Measurements from ENCODE around the gene EPYC. TPM values are rescaled to one million over a fixed set of nuclear protein-coding genes. Genes with fewer than 3 reads are reported as not detected.

The EPYC gene
- total RNA-seq, 2 experiments from 2014 or later = not detected

GRCh38 chr12:91021076-91021475 lies 16.3 kb upstream of the EPYC start:
- intact Hi-C loops (cut with micrococcal nuclease; ENCODE audit: unreplicated experiment) = no loop called here
- Histone ChIP-seq H2AFZ (ENCODE audit: low read length) (no peak overlapping the region), H4K20me1 (ENCODE audit: insufficient read depth, low read length) (no peaks in the 10 kb centered on the region), H3K4me3 (ENCODE audit: low read depth, low read length, poor library complexity, severe bottlenecking) (no peak overlapping the region), H3K27ac (ENCODE audit: low read depth, low read length, poor library complexity, severe bottlenecking) (no peak overlapping the region), H3K4me1 (ENCODE audit: insufficient read depth, low read length, poor library complexity, severe bottlenecking) (no peaks in the 10 kb centered on the region), H3K36me3 (ENCODE audit: insufficient read depth, low read length) (no peaks in the 10 kb centered on the region), H3K4me2 (ENCODE audit: low read length) (no peak overlapping the region), H3K79me2 (ENCODE audit: insufficient read depth, low read depth, low read length) (no peaks in the 10 kb centered on the region), H3K9me3 (ENCODE audit: low read length) (no peaks in the 10 kb centered on the region), H3K9me2 (ENCODE audit: insufficient read depth, low read length) (no peaks in the 10 kb centered on the region)
- DNase-seq (ENCODE audit: low spot score) = no peak
- no TSS peak for BruUV-seq (replicated peaks)
- no peak for TF ChIP-seq CTCF (conservative IDR thresholded peaks at IDR 0.05; ENCODE audit: low read length)
- no peak for TF ChIP-seq EZH2phosphoT487 (IDR thresholded peaks at IDR 0.05; ENCODE audit: borderline replicate concordance, low read depth, low read length)
- CTCF ChIA-PET (ENCODE audit: unreplicated experiment) = no interaction called here
- POLR2A ChIA-PET = no interaction called here

DNA sequence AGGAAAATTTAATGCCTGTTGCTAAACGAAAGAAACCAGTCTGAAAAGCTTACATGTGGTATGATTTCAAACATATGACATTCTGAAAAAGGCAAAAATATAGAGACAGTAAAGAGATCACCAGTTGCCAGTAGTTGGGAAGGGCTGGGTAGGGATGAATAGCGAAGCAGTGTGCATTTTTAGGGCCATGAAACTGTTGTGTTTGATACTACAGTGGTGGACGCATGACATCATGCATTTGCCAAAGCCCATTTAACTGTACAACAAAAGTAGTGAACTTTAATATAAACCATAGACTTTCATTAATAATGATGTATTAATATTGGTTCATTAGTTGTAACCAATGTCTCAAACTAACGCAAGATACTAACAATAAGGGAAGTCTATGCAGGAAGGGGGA lies 14.7 kb upstream of the EPYC start:
- H3K36me3 ChIP-seq (ENCODE audit: insufficient read depth, low read length) = no peaks in the 10 kb centered on the region
- TF ChIP-seq EZH2phosphoT487 (IDR thresholded peaks at IDR 0.05; ENCODE audit: borderline replicate concordance, low read depth, low read length) = no peak
- no peak for TF ChIP-seq CTCF (conservative IDR thresholded peaks at IDR 0.05; ENCODE audit: low read length)
- intact Hi-C loops (cut with micrococcal nuclease; ENCODE audit: unreplicated experiment) = no loop called here
- ChIA-PET CTCF (ENCODE audit: unreplicated experiment) (no interaction called here), POLR2A (interaction anchor here (1.1 kb wide), 1 partner anchor 10 kb away, joined by 3 read pairs; no protein-coding TSS in a partner anchor)
- H2AFZ ChIP-seq (ENCODE audit: low read length) = no peak overlapping the region
- DNase-seq (ENCODE audit: low spot score) = no peak
- no peaks in the 10 kb centered on the region for H3K9me2 ChIP-seq (ENCODE audit: insufficient read depth, low read length)
- no peak overlapping the region for H3K27ac ChIP-seq (ENCODE audit: low read depth, low read length, poor library complexity, severe bottlenecking)
- no peaks in the 10 kb centered on the region for H3K4me1 ChIP-seq (ENCODE audit: insufficient read depth, low read length, poor library complexity, severe bottlenecking)
- H3K4me2 ChIP-seq (ENCODE audit: low read length) = no peak overlapping the region
- H3K4me3 ChIP-seq (ENCODE audit: low read depth, low read length, poor library complexity, severe bottlenecking) = no peak overlapping the region
- H3K9me3 ChIP-seq (ENCODE audit: low read length) = no peaks in the 10 kb centered on the region
- H4K20me1 ChIP-seq (ENCODE audit: insufficient read depth, low read length) = no peaks in the 10 kb centered on the region
- no TSS peak for BruUV-seq (replicated peaks)
- H3K79me2 ChIP-seq (ENCODE audit: insufficient read depth, low read depth, low read length) = no peaks in the 10 kb centered on the region

GRCh38 chr12:91017511-91018263 lies 12.9 kb upstream of the EPYC start:
- H4K20me1 ChIP-seq (ENCODE audit: insufficient read depth, low read length) = no peaks in the 10 kb centered on the region
- ChIA-PET CTCF (ENCODE audit: unreplicated experiment) (no interaction called here), POLR2A (no interaction called here)
- no peak overlapping the region for H3K4me3 ChIP-seq (ENCODE audit: low read depth, low read length, poor library complexity, severe bottlenecking)
- no peak for DNase-seq (ENCODE audit: low spot score)
- H3K79me2 ChIP-seq (ENCODE audit: insufficient read depth, low read depth, low read length) = no peaks in the 10 kb centered on the region
- intact Hi-C loops (cut with micrococcal nuclease; ENCODE audit: unreplicated experiment) = no loop called here
- TF ChIP-seq CTCF (conservative IDR thresholded peaks at IDR 0.05; ENCODE audit: low read length) = no peak
- TF ChIP-seq EZH2phosphoT487 (IDR thresholded peaks at IDR 0.05; ENCODE audit: borderline replicate concordance, low read depth, low read length) = no peak
- no TSS peak for BruUV-seq (replicated peaks)
- H3K9me3 ChIP-seq (ENCODE audit: low read length) = no peaks in the 10 kb centered on the region
- H2AFZ ChIP-seq (ENCODE audit: low read length) = no peak overlapping the region
- H3K4me1 ChIP-seq (ENCODE audit: insufficient read depth, low read length, poor library complexity, severe bottlenecking) = no peaks in the 10 kb centered on the region
- no peaks in the 10 kb centered on the region for H3K36me3 ChIP-seq (ENCODE audit: insufficient read depth, low read length)
- no peak overlapping the region for H3K4me2 ChIP-seq (ENCODE audit: low read length)
- H3K9me2 ChIP-seq (ENCODE audit: insufficient read depth, low read length) = no peaks in the 10 kb centered on the region
- no peak overlapping the region for H3K27ac ChIP-seq (ENCODE audit: low read depth, low read length, poor library complexity, severe bottlenecking)

All from OCI-LY7 (cell line).